Inferior parietal cortex (tissue), 1 donor: ENCODE measurements around the gene PRRC2B.
"Not testable (repeated sequence)": the region's sequence is repeated elsewhere in the genome, so short reads cannot be mapped to it uniquely, and the experiment has no call there.

Experiments used
- DNase-seq: peaks from one replicate; pipeline ENCODE4 v3.0.0-alpha.2; 2016; ENCODE audit errors: extremely low spot score

PRRC2B gene

GRCh38 chr9:131434673-131435072 lies 40.8 kb downstream of the PRRC2B start:
- DNase-seq = no peak

DNA sequence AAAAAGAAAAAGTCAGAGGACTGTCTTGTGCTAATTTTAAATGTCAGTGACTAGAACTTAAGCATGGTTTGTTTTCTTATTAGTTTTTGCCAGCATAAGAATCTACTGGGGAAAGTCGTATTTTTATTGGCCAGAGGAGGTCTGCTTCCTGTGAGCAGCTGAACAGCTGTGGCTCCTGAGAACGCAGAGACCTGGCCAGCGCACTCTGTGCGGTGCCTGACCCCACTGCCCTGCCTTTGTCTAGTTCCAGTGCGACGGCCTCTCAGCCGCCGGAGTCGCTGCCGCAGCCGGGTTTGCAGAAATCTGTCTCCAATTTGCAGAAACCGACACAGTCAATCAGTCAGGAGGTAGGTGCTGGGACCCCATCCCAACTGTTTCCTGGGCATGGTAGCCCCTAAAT lies 42.5 kb downstream of the PRRC2B start:
- no peak for DNase-seq

GRCh38 chr9:131436865-131437271 lies 43.0 kb downstream of the PRRC2B start:
- no peak for DNase-seq

DNA sequence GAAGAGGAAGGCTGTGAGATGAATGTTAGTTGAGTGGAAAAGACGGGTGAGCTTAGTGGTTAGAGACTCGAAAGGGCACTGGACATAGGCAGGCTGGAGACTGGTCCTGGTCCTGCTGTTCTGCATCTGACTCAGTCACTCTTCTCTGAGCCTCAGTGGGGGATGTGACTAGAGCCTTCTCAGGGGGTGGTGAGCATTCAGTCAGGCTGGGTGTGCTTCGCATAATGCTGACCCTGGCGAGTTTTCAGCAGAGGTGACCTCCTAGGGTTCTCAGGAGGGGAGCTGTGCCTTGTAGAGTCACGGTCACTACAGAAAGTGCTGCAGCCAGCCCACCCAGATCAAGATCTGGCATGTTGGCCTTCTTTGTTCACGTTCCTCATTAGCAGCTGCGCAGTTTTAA lies 44.3 kb downstream of the PRRC2B start:
- no peak for DNase-seq

- DNase-seq = no peak
Measured at GRCh38 chr9:131439224-131439623, 45.3 kb downstream of the PRRC2B start.

- DNase-seq = no peak
Measured at GRCh38 chr9:131441441-131441840, 47.6 kb downstream of the PRRC2B start.

DNA sequence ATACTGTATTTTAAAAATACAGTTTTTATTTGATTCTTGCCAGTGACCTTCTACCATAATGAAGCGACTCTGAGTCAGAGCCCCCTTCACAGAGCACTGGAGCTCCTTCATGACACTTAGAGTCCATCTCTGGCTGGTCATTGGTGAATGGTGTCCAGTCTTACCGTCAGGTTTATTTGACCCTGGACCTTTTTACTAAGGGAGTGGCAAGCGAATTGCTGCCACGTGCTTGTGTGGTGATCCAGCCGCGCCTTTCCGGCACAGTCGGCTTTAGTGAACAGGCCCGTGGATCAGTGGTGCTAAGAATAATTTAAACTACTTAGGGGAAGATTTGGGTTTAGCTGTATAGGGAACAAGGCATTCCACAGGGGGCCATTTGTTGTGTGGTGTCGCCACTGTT lies 48.5 kb downstream of the PRRC2B start:
- no peak for DNase-seq

DNA sequence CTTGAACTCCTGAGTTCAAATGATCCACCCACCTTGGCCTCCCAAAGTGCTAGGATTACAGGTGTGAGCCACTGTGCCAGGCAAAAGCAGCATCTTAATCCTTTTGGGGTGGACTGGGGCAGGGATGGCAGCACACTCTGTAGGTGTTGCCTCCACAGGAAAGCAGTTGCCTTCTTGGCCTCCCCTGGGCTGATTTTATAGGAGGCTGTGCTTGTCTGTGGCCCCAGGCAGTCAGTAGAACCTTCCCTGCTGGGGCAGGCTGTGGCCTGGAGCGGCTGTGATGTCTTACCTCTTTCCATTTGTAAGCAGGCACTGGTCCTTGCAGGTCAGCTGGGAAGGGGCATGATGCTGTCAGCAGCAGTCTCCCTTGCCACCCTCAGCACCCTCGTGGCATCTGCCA lies 49.8 kb downstream of the PRRC2B start:
- no peak for DNase-seq

DNA sequence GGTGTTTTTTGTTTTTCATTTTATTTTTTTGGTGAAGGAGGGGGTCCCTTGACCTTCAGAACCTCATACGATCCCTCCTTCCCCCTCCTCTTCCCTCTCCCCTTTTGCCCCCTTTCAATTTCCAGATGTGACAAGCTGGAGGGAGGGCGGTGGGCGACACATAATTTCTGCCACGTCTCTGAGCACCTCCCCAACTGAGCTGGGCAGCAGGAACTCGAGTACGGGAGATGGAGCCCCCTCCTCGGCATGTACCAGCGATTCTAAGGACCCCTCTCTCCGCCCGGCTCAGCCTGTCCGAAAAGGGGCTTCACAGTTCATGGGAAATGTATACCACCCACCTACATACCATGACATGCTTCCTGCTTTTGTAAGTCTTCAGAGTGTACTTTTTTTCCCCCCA lies 52.4 kb downstream of the PRRC2B start:
- DNase-seq = no peak

GRCh38 chr9:131447148-131447547 lies 53.3 kb downstream of the PRRC2B start:
- DNase-seq = no peak

- no peak for DNase-seq
Measured at GRCh38 chr9:131447600-131447999, 53.7 kb downstream of the PRRC2B start.

GRCh38 chr9:131448818-131449217 lies 54.9 kb downstream of the PRRC2B start:
- no peak for DNase-seq

DNA sequence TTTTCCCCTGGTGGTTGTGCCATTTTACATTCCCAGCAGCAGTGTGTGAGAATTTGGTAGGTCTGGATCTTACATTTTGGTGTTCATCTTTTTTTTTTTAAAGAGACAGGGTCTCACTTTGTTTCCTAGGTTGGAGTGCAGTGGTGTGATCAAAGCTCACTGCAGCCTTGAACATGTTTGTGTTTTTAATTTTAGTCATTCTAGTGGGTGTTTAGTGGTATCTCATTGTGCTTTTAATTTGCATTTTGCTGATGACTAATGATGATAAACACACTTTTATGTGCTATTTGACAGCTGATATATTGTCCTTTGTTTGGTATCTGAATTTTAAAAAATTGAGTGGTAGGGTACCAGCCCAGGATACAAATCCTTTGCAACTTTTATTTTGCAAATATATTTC lies 55.4 kb downstream of the PRRC2B start:
- DNase-seq = no peak

GRCh38 chr9:131454028-131454427 lies 60.1 kb downstream of the PRRC2B start:
- DNase-seq = no peak

GRCh38 chr9:131455655-131456054 lies 61.8 kb downstream of the PRRC2B start:
- not testable (repeated sequence) for DNase-seq

- no peak for DNase-seq
Measured at GRCh38 chr9:131457746-131458145, 63.9 kb downstream of the PRRC2B start.

DNA sequence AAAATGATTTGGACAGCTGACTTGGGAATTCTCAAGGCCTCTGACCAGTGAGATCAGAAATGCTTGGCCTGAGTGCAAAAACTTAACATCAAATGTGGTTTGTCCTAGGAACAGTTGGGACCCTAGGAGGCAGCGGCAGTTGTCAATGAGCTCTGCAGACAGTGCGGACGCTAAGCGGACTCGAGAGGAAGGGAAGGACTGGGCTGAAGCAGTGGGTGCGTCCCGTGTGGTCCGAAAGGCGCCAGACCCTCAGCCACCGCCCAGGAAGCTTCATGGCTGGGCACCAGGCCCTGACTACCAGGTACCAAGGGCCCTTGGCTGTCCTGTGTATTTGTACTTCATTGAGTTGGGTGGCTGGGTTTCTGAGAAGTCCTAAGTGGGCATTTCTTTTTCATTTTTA lies 65.2 kb downstream of the PRRC2B start:
- DNase-seq = no peak

- DNase-seq = no peak
Measured at GRCh38 chr9:131461166-131461565, 67.3 kb downstream of the PRRC2B start.

DNA sequence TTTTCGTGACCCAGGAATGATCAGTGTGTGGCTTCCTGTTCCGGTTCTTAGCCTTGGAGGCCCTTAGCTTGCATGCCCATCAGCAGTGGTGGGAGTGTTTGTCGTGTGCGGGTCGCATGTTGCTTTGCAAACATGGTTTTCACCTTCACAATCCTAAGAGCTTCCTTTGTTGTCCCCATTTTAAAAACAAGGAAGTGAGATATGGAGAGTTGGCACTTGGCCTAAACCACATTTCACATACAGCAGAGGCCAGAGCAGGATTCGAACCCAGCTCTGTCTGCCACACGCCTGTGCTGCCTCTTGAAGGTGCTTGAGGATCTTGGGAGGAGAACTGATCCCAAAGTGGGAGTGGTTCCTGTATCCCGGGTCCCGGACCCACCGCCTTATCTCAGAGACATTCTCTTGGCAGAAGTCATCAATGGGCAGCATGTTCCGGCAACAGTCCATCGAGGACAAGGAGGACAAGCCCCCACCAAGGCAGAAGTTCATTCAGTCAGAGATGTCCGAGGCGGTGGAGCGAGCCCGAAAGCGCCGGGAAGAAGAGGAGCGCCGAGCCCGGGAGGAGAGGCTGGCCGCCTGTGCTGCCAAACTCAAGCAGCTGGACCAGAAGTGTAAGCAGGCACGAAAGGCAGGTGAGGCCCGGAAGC lies 70.6 kb downstream of the PRRC2B start:
- no peak for DNase-seq

DNA sequence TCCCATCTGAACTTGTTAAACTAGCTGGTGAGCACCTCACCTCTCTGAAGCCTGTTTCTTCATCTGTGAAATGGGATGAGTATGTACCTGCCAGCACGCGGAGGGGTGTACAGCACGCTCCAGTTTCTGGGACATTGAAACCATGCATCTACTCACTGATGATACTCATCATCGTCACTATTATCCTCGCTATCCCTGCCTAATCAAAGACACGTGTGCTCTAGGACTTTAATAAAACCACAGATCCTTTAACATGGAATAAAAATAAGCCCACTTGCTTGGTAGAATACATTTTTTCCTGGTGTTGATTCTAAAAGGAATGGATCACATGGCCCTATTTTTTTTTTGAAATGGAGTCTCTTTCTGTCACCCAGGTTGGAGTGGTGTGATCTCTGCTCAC lies 71.5 kb downstream of the PRRC2B start:
- DNase-seq = no peak

- DNase-seq = no peak
Measured at GRCh38 chr9:131467214-131467935, 73.5 kb downstream of the PRRC2B start.

DNA sequence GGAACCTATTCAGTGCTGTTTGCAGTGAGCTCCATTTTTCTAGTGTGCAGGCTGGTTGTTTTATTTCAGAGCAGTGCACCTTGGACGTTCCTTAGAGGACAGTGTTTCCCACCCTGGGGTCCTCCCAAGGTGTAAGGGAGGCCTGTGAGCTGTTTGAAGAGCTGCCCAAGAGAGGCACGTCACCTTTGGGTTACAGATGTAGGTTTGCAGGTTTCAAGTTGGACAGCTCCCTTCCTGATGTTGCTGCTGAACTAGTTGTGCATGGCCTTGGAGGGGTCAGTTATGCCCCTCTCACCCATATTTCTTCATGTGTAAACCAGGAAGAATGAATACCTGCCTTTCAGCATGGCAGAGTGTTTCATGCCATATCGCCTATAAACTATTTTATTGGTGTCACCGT lies 74.1 kb downstream of the PRRC2B start:
- no peak for DNase-seq

DNA sequence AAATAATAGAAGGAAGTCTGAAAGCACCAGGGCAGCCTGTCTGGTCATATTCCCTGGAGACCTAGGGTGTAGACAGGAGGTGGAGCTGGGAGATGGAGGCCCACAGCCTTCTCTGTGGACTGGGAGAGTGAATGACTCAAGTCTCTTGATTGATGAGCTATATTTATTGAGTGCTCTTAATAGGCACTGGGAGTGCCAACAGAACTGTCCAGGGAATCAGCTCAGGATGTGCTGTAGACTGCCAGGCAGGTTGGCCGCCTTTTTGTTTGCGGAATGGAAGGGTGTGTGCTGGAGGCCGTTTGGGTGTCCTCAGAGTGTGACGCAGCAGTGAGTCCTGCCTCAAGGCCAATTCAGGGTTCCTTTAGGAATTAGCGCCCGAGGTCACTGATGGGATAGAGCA lies 75.5 kb downstream of the PRRC2B start:
- DNase-seq = no peak

DNA sequence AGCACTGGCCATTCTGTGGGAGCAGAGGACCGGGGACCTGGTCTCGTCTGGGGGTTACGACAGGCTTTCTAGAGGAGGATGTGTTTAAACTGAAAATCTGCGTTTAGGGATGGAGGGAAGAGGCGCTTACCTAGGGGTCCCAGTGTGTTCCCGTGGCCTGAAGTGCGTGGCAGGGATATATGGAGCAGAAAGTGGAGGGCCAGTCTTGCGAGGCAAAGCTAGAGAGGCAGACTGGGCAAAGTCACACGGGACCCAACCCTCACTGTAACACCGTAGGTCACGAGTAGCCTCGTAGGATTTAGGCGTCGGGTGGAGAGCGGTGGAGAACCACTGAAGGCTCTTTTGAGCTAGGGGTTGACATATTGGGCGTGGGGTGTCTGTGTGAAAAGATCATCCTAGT lies 76.1 kb downstream of the PRRC2B start:
- no peak for DNase-seq
